C4-2B (cell line): ENCODE measurements around the gene NUP188.

Experiments
- CTCF ChIP-seq: fragments of 450-650 bp; conservative IDR thresholded peaks from 2 replicates; pipeline ENCODE4 v1.5.1; 2017; ENCODE audit warnings: mild to moderate bottlenecking
- ZFX ChIP-seq: fragments of 450-650 bp; IDR thresholded peaks from 2 replicates; pipeline ENCODE4 v1.6.1; 2017

DNA sequence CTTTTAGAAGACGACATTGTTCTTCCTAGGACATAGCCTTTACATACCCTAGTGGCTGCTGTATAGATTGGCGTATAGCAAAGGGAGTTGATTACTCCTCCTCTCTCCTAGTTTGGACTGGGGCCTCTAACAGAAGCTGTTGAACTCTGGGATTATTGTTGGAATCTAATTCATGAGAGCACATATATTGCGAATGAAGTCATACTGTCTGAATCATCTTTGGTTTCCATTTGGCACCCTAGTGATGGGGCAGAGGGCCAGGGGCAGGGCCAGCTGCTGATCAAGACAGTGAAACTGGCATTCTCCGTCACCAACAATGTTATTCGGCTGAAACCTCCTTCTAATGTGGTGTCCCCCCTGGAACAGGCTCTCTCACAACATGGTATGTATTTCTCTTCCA lies 40.3 kb downstream of the NUP188 start:
- TF ChIP-seq CTCF = no peak
- no peak for TF ChIP-seq ZFX
